WTC11 (cell line): Measurements from ENCODE around the gene ADK. TPM values are rescaled to one million over a fixed set of nuclear protein-coding genes. Genes with fewer than 3 reads are reported as not detected.

ENCODE experiments used
- ATAC-seq: fragments of 200-7000 bp; cut with Tn5 transposase; 2 replicates; pipeline ENCODE4 v1.10.0; 2021; ENCODE audit warnings: mild to moderate bottlenecking, moderate library complexity
- CTCF ChIA-PET: fragments of 300-600 bp; sonication (Branson Sonifier 250); formaldehyde crosslinking; loops from one replicate; lab custom pipeline; 2021; ENCODE audit warnings: antibody characterized with exemption; lab: Charles Lee
- POLR2A ChIA-PET: fragments of 350-600 bp; sonication (Branson Sonifier 250); formaldehyde crosslinking; loops from one replicate; lab custom pipeline; 2021; ENCODE audit warnings: antibody characterized with exemption; lab: Charles Lee
- DNase-seq: peaks from one replicate; pipeline ENCODE4 v3.0.0; 2021; ENCODE audit warnings: low spot score
- H3K27ac Mint-ChIP-seq: 2 replicates; pipeline ENCODE4 v1.8.0; 2021; ENCODE audit warnings: mixed read lengths
- H3K27me3 Mint-ChIP-seq: 2 replicates; pipeline ENCODE4 v1.8.0; 2021; ENCODE audit warnings: low read depth, mild to moderate bottlenecking, moderate library complexity, mixed read lengths
- H3K36me3 Mint-ChIP-seq: 2 replicates; pipeline ENCODE4 v1.8.0; 2021; ENCODE audit warnings: mixed read lengths
- H3K4me1 Mint-ChIP-seq: 2 replicates; pipeline ENCODE4 v1.8.0; 2022; ENCODE audit warnings: mixed read lengths
- H3K4me3 Mint-ChIP-seq: 2 replicates; pipeline ENCODE4 v1.8.0; 2021; ENCODE audit warnings: mild to moderate bottlenecking, moderate library complexity, mixed read lengths
- H3K9me3 Mint-ChIP-seq: 2 replicates; pipeline ENCODE4 v1.8.0; 2021; ENCODE audit warnings: mixed read lengths
- ATF3 ChIP-seq: sonication (generic); formaldehyde crosslinking; conservative IDR thresholded peaks from 2 replicates; pipeline ENCODE4 v1.8.1; 2022; ENCODE audit warnings: mild to moderate bottlenecking, missing genetic modification reagents
- E2F1 ChIP-seq: sonication (generic); formaldehyde crosslinking; IDR thresholded peaks from 2 replicates; pipeline ENCODE4 v1.8.0; 2022; ENCODE audit warnings: mild to moderate bottlenecking, missing genetic modification reagents
- E2F4 ChIP-seq: sonication (generic); formaldehyde crosslinking; IDR thresholded peaks from 2 replicates; pipeline ENCODE4 v1.8.1; 2022; ENCODE audit warnings: low read depth, mild to moderate bottlenecking, moderate library complexity, missing genetic modification reagents, borderline replicate concordance
- ETV6 ChIP-seq: sonication (generic); formaldehyde crosslinking; IDR thresholded peaks from 2 replicates; pipeline ENCODE4 v1.8.1; 2022; ENCODE audit warnings: mild to moderate bottlenecking, missing genetic modification reagents
- GTF2I ChIP-seq: fragments of 250-450 bp; sonication (Bioruptor Pico); conservative IDR thresholded peaks from 2 replicates; pipeline ENCODE4 v1.4.0; 2021; ENCODE audit warnings: mild to moderate bottlenecking
- HMGA2 ChIP-seq: fragments of 250-450 bp; sonication (Bioruptor Pico); IDR thresholded peaks from 2 replicates; pipeline ENCODE4 v1.4.0; 2021; ENCODE audit warnings: mild to moderate bottlenecking, moderate library complexity
- MYBL2 ChIP-seq: sonication (generic); formaldehyde crosslinking; IDR thresholded peaks from 2 replicates; pipeline ENCODE4 v1.8.1; 2023; ENCODE audit warnings: mild to moderate bottlenecking, moderate library complexity, missing genetic modification reagents
- OVOL2 ChIP-seq: fragments of 250-450 bp; sonication (Bioruptor Pico); IDR thresholded peaks from 2 replicates; pipeline ENCODE4 v1.9.0; 2021; ENCODE audit warnings: mild to moderate bottlenecking, borderline replicate concordance
- PRDM15 ChIP-seq: sonication (generic); formaldehyde crosslinking; IDR thresholded peaks from 2 replicates; pipeline ENCODE4 v1.8.0; 2022; ENCODE audit warnings: missing genetic modification reagents
- SMAD4 ChIP-seq: sonication (generic); formaldehyde crosslinking; IDR thresholded peaks from 2 replicates; pipeline ENCODE4 v1.8.0; 2022; ENCODE audit warnings: mild to moderate bottlenecking, missing genetic modification reagents
- TEAD4 ChIP-seq: sonication (generic); formaldehyde crosslinking; IDR thresholded peaks from 2 replicates; pipeline ENCODE4 v1.8.0; 2022; ENCODE audit warnings: mild to moderate bottlenecking, missing genetic modification reagents
- ZBTB21 ChIP-seq: sonication (generic); formaldehyde crosslinking; IDR thresholded peaks from 2 replicates; pipeline ENCODE4 v1.8.1; 2023; ENCODE audit warnings: mild to moderate bottlenecking, missing genetic modification reagents, borderline replicate concordance
- ZNF396 ChIP-seq: fragments of 250-450 bp; sonication (Bioruptor Pico); IDR thresholded peaks from 2 replicates; pipeline ENCODE4 v1.8.0; 2021; ENCODE audit warnings: mild to moderate bottlenecking, moderate library complexity, borderline replicate concordance
- total RNA-seq: library from RNA; stranded (reverse); gene quantifications from 3 replicates; pipeline ENCODE4 v1.2.3, GENCODE V29; 2021
- TF ChIP-seq, protein P1 (sequence below): sonication (generic); formaldehyde crosslinking; IDR thresholded peaks from 2 replicates; pipeline ENCODE4 v1.8.1; 2022; ENCODE audit warnings: mild to moderate bottlenecking, missing genetic modification reagents, moderate library complexity, borderline replicate concordance
- TF ChIP-seq, protein P2 (sequence below): fragments of 250-450 bp; sonication (Bioruptor Pico); conservative IDR thresholded peaks from 2 replicates; pipeline ENCODE4 v1.9.0; 2021; ENCODE audit warnings: mild to moderate bottlenecking
- TF ChIP-seq, protein P3 (sequence below): sonication (generic); formaldehyde crosslinking; IDR thresholded peaks from 2 replicates; pipeline ENCODE4 v1.8.1; 2022; ENCODE audit warnings: low read depth, missing genetic modification reagents, borderline replicate concordance
- TF ChIP-seq, protein P4 (sequence below): sonication (generic); formaldehyde crosslinking; IDR thresholded peaks from 2 replicates; pipeline ENCODE4 v1.8.0; 2023; ENCODE audit warnings: missing genetic modification reagents, mild to moderate bottlenecking, borderline replicate concordance

The ADK gene
- total RNA-seq, 1 experiment from 2014 or later, result 32.7 TPM

GRCh38 chr10:74150990-74151878, at the start of gene ADK (continued):
- TF ChIP-seq E2F4 (CRISPR knock-in tag), result peak; percentile 47; the same call in 1 of the 2 replicates
- TF ChIP-seq, protein P1, sequence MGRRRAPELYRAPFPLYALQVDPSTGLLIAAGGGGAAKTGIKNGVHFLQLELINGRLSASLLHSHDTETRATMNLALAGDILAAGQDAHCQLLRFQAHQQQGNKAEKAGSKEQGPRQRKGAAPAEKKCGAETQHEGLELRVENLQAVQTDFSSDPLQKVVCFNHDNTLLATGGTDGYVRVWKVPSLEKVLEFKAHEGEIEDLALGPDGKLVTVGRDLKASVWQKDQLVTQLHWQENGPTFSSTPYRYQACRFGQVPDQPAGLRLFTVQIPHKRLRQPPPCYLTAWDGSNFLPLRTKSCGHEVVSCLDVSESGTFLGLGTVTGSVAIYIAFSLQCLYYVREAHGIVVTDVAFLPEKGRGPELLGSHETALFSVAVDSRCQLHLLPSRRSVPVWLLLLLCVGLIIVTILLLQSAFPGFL (CRISPR knock-in tag), result no peak
- peak; percentile 16; the same call in 1 of the 2 replicates for TF ChIP-seq PRDM15
- TF ChIP-seq, protein P2, sequence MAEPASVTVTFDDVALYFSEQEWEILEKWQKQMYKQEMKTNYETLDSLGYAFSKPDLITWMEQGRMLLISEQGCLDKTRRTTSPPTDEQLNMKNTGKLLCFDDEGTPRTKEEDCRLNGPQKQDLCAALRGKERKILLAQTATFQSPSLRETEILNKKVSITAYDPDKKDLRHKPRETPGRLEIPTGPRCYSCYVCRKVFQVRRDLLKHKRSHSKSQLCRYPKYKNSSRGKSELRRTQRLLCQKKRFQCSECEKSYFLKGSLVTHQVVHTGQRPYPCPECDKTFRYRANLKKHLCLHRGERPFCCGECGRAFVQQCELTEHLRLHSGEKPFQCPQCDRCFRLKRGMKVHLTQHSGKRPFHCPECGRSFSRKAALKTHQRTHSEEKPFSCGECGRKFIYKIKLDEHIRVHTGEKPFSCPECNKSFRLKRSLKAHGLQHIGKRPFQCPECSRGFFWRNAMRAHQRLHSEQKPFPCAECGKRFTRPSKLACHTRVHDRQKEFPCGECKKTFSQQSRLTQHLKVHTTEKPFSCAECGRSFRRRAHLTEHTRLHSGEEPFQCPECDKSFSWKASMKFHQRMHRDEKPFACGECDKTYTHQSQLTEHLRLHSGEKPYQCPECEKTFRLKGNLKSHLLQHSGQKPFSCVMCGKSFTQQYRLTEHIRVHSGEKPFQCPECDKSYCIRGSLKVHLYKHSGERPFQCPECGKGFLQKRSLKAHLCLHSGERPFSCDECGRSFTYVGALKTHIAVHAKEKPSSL, result no peak
- TF ChIP-seq SMAD4, result no peak
- TF ChIP-seq MYBL2 (CRISPR knock-in tag), result no peak
- TF ChIP-seq ZBTB21 (CRISPR knock-in tag), result no peak
- no peak for TF ChIP-seq OVOL2 (CRISPR knock-in tag)
- TF ChIP-seq GTF2I (CRISPR knock-in tag), result 0 out of 2 replicates have a peak, but pooled peaks have one; percentile 10
- no peak for TF ChIP-seq ZNF396 (CRISPR knock-in tag)
- no peak for TF ChIP-seq HMGA2
- TF ChIP-seq TEAD4 (CRISPR knock-in tag), result no peak
- peak; percentile 54; the same call in 1 of the 2 replicates for TF ChIP-seq ETV6
- no peak for TF ChIP-seq ATF3 (CRISPR knock-in tag)

GRCh38 chr10:74103560-74104258, 47.3 kb upstream of the ADK start:
- DNase-seq, result no peak
- ChIA-PET CTCF (interaction anchor here (0.6 to 2.8 kb wide), 16 partner anchors 8 to 284 kb away, joined by 3 to 16 read pairs (median 4); no protein-coding TSS in a partner anchor), POLR2A (no interaction called here)
- Mint-ChIP-seq H3K4me1 (no peaks in the 10 kb centered on the region), H3K27me3 (no peaks in the 10 kb centered on the region), H3K27ac (peak overlapping the region; percentile 71; the same call in 1 of the 2 replicates), H3K36me3 (peaks cover 88% of the 10 kb centered on the region), H3K9me3 (no peaks in the 10 kb centered on the region), H3K4me3 (no peak overlapping the region)
- peak; percentile 81 for ATAC-seq
- TF ChIP-seq E2F1 (CRISPR knock-in tag), result no peak
- TF ChIP-seq, protein P3, sequence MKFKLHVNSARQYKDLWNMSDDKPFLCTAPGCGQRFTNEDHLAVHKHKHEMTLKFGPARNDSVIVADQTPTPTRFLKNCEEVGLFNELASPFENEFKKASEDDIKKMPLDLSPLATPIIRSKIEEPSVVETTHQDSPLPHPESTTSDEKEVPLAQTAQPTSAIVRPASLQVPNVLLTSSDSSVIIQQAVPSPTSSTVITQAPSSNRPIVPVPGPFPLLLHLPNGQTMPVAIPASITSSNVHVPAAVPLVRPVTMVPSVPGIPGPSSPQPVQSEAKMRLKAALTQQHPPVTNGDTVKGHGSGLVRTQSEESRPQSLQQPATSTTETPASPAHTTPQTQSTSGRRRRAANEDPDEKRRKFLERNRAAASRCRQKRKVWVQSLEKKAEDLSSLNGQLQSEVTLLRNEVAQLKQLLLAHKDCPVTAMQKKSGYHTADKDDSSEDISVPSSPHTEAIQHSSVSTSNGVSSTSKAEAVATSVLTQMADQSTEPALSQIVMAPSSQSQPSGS (CRISPR knock-in tag), result no peak
- TF ChIP-seq, protein P4, sequence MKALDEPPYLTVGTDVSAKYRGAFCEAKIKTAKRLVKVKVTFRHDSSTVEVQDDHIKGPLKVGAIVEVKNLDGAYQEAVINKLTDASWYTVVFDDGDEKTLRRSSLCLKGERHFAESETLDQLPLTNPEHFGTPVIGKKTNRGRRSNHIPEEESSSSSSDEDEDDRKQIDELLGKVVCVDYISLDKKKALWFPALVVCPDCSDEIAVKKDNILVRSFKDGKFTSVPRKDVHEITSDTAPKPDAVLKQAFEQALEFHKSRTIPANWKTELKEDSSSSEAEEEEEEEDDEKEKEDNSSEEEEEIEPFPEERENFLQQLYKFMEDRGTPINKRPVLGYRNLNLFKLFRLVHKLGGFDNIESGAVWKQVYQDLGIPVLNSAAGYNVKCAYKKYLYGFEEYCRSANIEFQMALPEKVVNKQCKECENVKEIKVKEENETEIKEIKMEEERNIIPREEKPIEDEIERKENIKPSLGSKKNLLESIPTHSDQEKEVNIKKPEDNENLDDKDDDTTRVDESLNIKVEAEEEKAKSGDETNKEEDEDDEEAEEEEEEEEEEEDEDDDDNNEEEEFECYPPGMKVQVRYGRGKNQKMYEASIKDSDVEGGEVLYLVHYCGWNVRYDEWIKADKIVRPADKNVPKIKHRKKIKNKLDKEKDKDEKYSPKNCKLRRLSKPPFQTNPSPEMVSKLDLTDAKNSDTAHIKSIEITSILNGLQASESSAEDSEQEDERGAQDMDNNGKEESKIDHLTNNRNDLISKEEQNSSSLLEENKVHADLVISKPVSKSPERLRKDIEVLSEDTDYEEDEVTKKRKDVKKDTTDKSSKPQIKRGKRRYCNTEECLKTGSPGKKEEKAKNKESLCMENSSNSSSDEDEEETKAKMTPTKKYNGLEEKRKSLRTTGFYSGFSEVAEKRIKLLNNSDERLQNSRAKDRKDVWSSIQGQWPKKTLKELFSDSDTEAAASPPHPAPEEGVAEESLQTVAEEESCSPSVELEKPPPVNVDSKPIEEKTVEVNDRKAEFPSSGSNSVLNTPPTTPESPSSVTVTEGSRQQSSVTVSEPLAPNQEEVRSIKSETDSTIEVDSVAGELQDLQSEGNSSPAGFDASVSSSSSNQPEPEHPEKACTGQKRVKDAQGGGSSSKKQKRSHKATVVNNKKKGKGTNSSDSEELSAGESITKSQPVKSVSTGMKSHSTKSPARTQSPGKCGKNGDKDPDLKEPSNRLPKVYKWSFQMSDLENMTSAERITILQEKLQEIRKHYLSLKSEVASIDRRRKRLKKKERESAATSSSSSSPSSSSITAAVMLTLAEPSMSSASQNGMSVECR, result no peak
